HFF-Myc (cell line): ENCODE results near the gene PRRG1.

Experiments
- DNase-seq: peaks from one replicate; pipeline ENCODE4 v3.0.0-alpha.2; 2011; ENCODE audit warnings: low read depth; ENCODE audit errors: extremely low read depth
- H3K4me3 ChIP-seq: replicated peaks from 2 replicates; pipeline ENCODE4 v1.5.1; 2011; ENCODE audit warnings: low read depth, mild to moderate bottlenecking, control low read depth, low read length
- TF ChIP-seq, protein P1 (sequence below): IDR thresholded peaks from 2 replicates; pipeline ENCODE4 v1.5.1; 2012; ENCODE audit warnings: mild to moderate bottlenecking, low read depth, low read length, control low read depth; ENCODE audit errors: missing control alignments

PRRG1 gene

DNA sequence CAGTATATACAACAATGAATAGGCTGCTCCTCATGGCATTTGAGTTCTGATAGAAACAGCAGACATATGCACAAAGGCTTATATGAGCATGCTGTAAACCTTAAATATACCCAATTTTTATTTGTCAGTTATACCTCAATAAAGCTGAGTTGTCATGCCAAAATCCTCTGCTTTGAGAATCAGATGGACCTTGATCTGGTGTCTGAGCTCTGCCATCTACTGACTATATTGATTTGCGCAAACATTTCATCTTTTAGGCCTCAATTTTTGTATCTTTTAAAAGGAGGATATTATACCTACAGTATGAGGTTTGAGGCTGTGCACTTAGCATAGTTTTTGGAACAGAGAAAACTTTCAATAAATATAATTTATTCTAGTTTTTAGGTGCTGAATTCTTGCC, 85.2 kb downstream of the PRRG1 start:
- no peak for DNase-seq
- TF ChIP-seq, protein P1, sequence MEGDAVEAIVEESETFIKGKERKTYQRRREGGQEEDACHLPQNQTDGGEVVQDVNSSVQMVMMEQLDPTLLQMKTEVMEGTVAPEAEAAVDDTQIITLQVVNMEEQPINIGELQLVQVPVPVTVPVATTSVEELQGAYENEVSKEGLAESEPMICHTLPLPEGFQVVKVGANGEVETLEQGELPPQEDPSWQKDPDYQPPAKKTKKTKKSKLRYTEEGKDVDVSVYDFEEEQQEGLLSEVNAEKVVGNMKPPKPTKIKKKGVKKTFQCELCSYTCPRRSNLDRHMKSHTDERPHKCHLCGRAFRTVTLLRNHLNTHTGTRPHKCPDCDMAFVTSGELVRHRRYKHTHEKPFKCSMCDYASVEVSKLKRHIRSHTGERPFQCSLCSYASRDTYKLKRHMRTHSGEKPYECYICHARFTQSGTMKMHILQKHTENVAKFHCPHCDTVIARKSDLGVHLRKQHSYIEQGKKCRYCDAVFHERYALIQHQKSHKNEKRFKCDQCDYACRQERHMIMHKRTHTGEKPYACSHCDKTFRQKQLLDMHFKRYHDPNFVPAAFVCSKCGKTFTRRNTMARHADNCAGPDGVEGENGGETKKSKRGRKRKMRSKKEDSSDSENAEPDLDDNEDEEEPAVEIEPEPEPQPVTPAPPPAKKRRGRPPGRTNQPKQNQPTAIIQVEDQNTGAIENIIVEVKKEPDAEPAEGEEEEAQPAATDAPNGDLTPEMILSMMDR: no peak
- H3K4me3 ChIP-seq: no peak overlapping the region

DNA sequence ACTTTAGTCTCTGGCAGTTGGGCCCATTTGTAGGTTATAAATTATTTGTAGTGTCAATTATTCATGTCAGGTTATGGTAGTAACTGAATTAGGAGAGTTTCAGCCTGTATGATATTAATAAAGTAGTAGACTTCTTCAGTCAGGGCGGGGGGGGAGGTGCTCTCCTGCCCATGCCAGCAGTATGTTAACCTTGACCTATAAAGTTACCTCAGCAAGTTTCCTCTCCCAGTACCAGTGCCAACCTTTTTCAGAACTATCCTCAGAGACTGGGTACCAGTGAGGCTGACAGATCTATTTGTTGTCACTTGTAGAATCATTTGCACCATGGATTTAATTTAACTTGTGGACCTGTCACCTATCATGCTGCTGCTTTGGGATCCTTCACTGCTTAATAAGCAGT, 88.0 kb downstream of the PRRG1 start:
- DNase-seq: no peak
- H3K4me3 ChIP-seq: no peak overlapping the region
- TF ChIP-seq, protein P1: no peak

DNA sequence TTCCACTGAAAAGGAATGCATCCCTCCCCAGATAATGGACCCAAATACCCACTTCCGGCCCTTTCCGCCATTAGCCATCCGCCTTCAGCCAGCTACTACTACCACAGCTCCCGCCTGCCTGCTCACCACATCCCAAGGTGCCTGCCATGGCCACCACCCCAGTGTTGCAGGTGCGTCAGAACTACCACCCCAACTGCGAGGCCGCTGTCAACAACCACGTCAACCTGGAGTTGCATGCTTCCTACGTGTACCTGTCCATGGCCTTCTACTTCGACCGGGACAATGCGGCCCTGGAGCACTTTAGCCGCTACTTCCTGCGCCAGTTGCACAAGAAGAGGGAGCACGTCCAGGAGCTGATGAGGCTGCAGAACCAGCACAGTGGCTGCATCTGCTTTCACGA, 92.2 kb downstream of the PRRG1 start:
- no peak for DNase-seq
- TF ChIP-seq, protein P1: no peak
- no peak overlapping the region for H3K4me3 ChIP-seq

DNA sequence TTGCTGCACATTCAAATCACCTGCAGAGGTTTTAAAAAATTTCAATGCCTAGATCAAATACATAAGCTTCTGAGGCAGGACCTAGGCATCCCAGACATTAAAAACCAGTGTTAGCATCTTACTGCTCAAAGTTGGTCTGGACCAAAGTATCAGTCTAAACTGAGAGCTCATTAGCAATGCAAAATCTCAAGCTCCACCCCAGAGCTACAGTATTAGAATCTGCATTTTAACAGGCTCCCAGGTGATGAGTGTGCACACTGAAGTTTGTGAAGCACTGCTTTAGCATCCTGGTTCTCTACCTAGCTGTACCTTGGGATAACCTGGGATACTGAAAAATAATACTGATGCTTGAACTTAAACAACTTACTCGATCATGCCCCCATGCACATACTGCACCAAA, 96.0 kb downstream of the PRRG1 start:
- H3K4me3 ChIP-seq: no peak overlapping the region

DNA sequence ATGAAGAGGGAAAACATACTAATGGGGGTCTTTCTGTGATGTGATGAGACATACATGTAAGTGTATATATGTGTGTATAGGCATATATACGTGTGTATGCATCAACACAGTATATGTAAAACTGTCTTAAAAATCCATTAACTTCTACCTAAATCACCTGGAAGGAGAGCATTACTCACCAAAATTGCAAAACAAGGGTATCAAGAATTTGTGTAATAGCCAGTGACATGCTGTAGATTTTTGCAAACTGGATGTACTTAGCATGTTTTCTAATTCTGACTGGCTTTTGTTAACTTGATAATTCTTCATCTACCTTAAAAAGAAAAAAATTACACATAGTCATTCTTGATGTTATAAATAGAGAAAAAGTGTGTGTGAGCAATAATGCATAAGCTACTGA, 104.7 kb downstream of the PRRG1 start:
- TF ChIP-seq, protein P1: no peak
- H3K4me3 ChIP-seq: no peak overlapping the region

More for the DNA sequence above, 96.0 kb downstream of the PRRG1 start:
- TF ChIP-seq, protein P1: no peak
- no peak for DNase-seq

DNA sequence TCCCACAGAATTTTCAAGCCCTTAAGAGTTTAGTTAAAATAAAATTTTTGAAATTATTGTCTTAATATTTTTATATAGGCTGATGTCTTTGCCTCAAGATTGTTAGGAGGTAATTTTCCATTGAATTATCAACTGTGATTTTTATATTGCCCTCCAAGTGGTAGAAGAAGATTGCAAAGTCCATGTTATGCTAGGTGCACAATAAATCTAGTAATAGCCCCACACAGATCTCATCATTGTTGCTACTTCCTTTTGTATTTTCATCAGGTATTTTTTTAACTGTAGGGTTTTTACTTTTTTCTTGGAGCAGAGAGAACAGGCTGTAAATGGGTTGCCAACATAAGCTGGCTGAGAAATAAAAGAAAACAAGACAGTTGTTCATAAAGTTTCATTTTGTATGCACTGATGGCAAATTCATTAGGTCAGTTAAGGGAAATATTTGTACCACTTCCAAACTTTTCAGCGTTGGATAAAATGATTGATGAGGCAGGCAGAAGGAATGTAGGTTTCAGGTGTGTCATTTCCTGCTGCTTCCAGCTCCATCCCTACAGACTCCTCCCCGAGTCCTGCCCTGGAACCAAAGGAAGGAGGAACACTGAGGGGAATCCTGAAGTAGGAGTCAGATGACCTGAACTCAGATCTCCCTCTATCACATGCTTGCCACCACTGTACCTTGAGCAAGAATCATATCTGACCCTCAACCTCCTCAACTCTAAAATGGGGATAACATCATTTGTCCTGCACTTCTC, 105.5 kb downstream of the PRRG1 start:
- DNase-seq: no peak
- H3K4me3 ChIP-seq: no peak overlapping the region

More for the DNA sequence above, 104.7 kb downstream of the PRRG1 start:
- DNase-seq: no peak

More for the DNA sequence above, 105.5 kb downstream of the PRRG1 start:
- TF ChIP-seq, protein P1: no peak
